SH-SY5Y (cell line): ENCODE results near the gene FBXO44.

ENCODE experiments used
- GATA2 ChIP-seq: IDR thresholded peaks from 2 replicates; pipeline ENCODE4 v1.6.1; 2011; ENCODE audit warnings: mild to moderate bottlenecking, low read depth, low read length
- GATA3 ChIP-seq: IDR thresholded peaks from 2 replicates; pipeline ENCODE4 v1.6.1; 2011; ENCODE audit warnings: low read depth, mild to moderate bottlenecking, low read length, moderate library complexity

Gene FBXO44

DNA sequence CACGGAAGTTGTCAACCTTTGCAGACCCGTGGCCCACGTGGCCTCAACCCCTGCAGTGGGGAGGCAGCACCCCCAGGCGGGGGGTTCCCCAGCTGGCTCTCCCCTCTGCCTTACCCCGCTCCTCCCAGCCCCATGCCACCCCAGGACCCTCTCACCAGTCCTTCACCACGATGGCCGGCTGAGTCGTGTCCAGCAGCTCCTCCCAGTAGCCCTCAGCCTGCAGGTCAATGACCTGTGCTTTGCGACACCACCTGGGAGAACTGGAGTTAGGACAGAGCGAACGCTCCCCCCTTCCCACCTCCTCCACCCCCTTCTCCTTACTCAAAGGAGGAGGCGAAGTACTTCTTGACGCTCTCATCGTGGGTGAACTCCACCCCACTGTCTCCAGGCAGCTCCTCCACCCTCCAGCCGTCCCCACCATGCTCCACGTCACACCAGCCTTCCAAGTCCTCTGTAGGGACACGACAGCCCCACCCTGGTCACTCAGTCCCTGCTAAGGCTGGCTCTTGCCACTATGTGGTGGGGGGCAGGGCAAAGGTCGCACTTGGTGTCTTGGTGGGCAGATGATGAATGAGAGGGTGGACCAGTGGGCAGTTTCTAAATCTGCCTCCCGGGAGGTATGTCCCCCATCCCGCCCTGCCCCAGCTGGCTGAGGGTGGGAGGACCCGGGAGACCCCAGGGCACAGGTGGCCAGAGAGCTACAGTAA, 4.9 kb upstream of the FBXO44 start:
- TF ChIP-seq GATA3, result no peak
- TF ChIP-seq GATA2, result no peak

DNA sequence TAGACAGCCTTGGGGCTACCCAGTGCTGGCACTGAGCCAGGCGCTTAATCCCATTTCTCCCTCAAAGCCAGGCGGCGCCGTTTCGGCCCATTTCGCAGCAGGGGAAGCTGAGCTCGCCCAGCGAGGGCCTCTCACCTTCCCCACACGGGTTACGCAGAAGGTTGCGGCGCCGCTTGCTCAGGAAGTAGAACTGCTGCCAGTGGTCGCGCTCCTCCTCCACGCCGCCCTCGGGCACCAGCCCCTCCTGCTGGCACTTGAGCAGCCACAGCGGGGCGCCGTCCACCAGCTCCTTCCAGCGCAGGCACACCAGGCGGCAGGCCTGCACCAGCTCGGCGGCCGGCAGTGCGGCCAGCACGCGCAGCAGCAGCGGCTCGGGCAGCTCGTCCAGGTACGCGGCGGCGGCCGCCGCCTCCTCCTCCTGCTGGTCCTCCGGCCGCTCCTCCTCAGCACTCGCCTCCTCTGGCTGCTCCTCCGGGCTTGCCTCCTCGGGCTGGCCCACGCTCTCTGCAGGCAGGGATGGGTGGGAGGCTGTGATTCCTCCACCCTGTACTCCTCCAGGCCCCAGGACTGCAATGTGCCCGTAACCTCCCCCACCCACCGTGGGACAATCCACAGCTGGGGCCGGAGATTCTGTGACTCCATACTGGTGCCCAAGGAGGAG, 4.2 kb upstream of the FBXO44 start:
- no peak for TF ChIP-seq GATA2
- TF ChIP-seq GATA3, result no peak

- TF ChIP-seq GATA2 (no peak), GATA3 (no peak)
Observed at GRCh38 chr1:11651017-11651416, 3.7 kb upstream of the FBXO44 start.

DNA sequence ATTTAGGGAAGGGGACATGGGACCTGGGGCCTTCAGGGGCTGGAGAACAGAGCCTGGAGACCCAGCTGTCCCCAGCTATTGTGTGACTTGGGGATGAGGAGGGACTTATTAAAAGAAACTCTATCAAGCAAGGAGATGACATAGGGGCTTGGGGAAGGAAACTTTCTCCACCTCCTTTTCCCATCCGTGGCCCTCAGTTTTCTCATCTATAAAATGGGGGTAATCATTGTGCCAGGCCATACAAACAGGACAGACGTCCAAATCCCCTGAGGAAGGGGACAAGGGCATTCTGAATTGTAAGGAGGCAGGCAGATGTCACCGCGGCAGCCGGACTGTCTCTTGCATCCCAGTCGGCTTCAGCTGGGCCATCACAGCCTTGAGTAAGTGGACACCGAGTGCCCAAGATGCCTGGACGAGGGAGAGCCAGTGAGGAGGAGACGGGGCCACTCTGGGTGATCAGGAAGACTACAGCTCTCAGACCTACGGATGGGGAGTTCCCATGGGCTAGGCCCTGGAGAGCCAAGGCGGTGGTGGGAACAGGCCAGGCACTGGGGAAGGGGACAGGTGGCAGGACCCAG, 2.4 kb upstream of the FBXO44 start:
- TF ChIP-seq GATA3 (no peak), GATA2 (no peak)

DNA sequence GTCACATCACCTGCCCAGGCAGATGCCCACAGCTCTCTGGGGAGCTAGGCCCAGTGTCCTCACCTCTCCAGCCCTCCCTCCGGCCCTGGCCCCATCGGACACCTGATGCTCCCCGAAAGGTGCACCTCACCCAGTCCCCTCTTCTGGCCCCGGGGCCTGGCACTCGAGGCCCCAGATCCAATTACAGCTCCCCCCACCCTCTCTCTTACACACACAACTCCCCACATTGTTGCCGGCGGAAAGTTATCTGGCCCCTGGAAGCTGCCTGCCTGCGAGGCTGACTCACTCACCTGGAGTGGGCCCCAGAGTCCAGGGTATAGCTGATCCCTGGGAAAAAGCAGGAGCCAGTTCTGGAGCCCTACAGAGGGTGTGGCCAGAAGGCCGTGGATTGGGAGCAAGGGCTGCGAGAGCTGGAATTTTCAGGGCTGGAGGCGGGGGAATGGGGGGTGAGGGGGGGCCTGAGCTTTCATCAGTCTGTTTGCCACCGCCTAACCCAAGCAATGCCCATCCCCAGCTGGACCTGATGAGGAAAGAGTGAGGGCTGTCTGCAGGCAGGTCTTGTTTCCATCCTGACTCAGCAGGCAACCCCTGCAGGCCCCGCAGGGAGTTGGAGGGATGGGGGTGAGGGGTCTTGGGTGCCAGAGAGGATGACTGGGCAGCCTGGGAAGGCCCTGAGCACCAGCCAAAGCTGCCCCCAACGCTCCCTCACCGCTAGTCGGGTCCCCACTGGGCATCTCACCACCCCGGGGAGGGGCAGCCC, 1.4 kb upstream of the FBXO44 start:
- TF ChIP-seq GATA2 (no peak), GATA3 (no peak)

DNA sequence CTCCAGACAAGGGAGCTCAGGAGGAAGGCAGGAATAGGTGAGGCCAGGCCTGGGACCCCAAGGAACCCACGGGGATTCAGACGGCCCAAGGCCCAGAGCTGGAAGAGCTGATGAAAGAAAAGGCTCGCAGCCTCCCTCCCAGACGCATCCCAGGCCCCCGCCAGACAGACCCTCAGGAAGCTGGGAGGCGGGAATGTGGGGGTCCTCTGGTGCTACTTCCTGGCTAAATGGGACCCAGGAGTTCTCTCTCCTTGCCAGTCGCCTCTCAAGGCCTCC, 878 bp upstream of the FBXO44 start:
- TF ChIP-seq GATA2, result no peak
- no peak for TF ChIP-seq GATA3

DNA sequence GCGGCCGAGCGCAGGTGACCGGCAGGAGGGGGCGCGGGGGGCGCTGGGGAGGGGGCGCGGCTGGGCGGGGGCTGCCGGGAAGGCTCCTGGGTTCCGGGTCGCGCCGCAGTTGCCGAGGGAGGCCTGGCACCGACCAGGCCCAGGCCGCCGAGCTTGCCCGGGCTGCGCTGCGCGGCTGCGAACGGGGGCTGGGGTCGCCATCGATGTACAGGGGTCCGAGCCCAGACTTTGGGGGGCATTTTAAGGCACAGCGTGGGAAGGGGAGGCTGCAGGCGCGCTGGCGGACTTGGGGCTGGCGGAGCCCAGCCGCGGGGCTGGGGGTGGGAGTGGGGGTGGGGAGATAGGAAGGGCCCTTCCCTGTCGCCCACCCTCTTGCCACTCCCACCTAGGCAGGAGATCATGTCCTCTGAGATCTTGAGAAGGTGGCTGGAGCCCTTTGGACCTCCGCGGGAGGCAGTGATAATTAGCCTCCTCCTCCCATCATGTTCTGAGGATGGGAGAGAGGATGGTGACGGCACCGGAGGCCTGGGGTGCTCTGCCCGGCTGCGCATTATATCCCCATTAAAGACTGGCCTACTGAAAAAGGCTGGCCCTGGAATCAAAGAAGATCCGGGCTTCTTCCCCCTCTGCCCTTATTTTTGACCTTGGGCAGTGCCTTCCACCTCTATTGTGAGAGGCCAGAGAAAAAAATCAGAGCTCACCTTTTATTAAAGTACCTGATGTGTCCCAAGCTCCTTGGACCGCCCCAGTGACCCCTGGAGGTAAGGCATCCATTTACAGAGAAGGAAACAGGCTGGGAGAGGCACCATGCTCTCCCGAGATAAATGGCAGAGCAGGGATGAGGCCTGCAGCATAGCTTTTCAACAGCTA, 497 bp downstream of the FBXO44 start:
- TF ChIP-seq GATA3 (no peak), GATA2 (no peak)

GRCh38 chr1:11657654-11658053, 3.0 kb downstream of the FBXO44 start:
- TF ChIP-seq GATA2 (no peak), GATA3 (no peak)

DNA sequence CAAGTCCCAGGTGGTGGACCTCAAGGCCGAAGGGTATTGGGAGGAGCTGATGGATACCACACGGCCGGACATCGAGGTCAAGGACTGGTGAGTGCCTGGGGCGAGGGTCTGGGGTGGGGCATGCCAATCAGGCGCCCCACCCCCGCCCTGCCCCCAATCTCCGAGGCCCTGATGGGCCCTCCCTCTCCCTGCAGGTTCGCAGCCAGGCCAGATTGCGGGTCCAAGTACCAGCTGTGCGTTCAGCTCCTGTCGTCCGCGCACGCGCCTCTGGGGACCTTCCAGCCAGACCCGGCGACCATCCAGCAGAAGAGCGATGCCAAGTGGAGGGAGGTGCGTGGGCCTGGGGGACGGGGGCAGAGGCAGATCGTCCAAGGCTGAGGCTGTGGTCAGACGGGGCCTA, 3.9 kb downstream of the FBXO44 start:
- TF ChIP-seq GATA3 (no peak), GATA2 (no peak)

- TF ChIP-seq GATA3 (no peak), GATA2 (no peak)
Observed at GRCh38 chr1:11659748-11660147, 5.1 kb downstream of the FBXO44 start.

GRCh38 chr1:11661103-11661502, 6.4 kb downstream of the FBXO44 start:
- TF ChIP-seq GATA3 (no peak), GATA2 (no peak)

DNA sequence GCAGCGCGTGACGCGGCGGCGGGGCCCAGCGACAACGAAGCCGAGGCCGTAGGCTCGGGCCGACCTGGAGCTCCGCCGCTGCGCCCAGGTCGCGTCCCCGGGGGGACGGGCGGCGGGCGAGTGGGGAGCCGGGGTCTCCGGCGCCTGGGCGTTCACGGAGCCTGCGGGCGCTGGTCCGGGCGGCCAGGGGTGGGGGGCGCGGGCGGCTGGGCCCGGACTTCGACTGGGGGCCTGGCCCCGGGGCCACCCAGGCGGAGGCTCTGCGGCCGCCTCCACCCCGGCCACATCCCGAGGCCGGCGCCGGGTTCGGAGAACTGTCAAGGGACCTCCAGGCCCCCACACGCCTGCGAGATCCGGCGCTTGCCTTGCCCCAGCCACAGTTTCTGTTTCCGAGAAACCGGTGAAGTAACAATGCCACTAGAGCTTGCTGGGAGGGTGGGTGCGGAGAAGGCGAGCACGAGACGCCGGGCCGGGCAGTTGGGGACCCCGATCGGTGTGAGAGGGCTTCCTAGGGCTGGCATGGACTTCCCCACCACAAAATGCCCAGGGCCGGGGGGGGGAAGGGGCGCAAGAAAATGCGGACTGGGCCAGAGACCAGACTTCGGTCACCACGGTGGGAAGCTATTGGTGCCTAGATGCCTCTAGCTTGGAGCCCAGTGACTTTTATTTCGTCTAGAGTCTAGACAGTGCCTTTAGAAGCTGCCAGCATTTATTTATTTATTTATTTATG, 9.8 kb downstream of the FBXO44 start:
- TF ChIP-seq GATA2 (no peak), GATA3 (no peak)

GRCh38 chr1:11668516-11668915, 13.8 kb downstream of the FBXO44 start:
- no peak for TF ChIP-seq GATA3
